ENCODE results near the gene EFNB2. TPM values are rescaled to one million over a fixed set of nuclear protein-coding genes. Genes with fewer than 3 reads are reported as not detected.

The EFNB2 gene
- total and polyA plus RNA-seq, 2 of the 13 experiments (the other 11 are each of a cell fraction or from before 2014, with no cell fraction given), result 0.11 to 0.20 TPM

- ATAC-seq (no peak), FAIRE-seq (no peak), DNase-seq (ENCODE audit: low spot score) (no peak)
- BruUV-seq (replicated peaks), result no TSS peak
- Histone ChIP-seq H3K4me3 (replicated peaks in 1 of 3; ENCODE audit: insufficient read depth in 1 of 3, low read depth in 2 of 3, low read length in 3 of 3) (no peak overlapping the region), H4K20me1 (ENCODE audit: insufficient read depth, low read length) (no peaks in the 10 kb centered on the region), H3K4me1 (ENCODE audit: insufficient read depth, low read length) (no peaks in the 10 kb centered on the region), H3K36me3 (replicated peaks in 1 of 2; ENCODE audit: control insufficient read depth in 1 of 2, insufficient read depth in 2 of 2, low read length in 2 of 2) (no peaks in the 10 kb centered on the region), H3K9ac (ENCODE audit: insufficient read depth, low read depth, low read length) (no peak overlapping the region), H3K27ac (ENCODE audit: extremely low read length, insufficient read depth, low read length) (no peak overlapping the region), H3K4me2 (ENCODE audit: low read depth, low read length) (no peak overlapping the region), H2AFZ (ENCODE audit: low read length) (no peak overlapping the region), H3K79me2 (ENCODE audit: insufficient read depth, low read length) (no peaks in the 10 kb centered on the region), H3K27me3 (ENCODE audit: control insufficient read depth in 1 of 2, insufficient read depth in 2 of 2, low read length in 2 of 2) (peaks cover 0 to 19% of the 10 kb centered on the region in 2 experiments; a peak in 1 of 5 replicates), H3K9me3 (ENCODE audit: low read length) (no peaks in the 10 kb centered on the region)
- ChIA-PET CTCF (ENCODE audit: low intra/inter-chr PET ratio, low total read pairs) (no interaction called here), POLR2A (no interaction called here)
- intact Hi-C loops (cut with micrococcal nuclease; ENCODE audit: unreplicated experiment) (no loop called here), in situ Hi-C loops (cut with HindIII; ENCODE audit: extremely low pct_ligation_motif_present, low pct_unique_long_range_greater_than_20kb) (no loop called here)
- no peak for TF ChIP-seq NCOR1 (IDR thresholded peaks at IDR 0.05; ENCODE audit: borderline replicate concordance, low read length)
- 8% methylated on average over 8 of the region's 8 CpGs for WGBS (ENCODE audit: low lambda C conversion rate)
These were observed 47.4 kb downstream of the EFNB2 start for GRCh38 chr13:106488076-106488475.

DNA sequence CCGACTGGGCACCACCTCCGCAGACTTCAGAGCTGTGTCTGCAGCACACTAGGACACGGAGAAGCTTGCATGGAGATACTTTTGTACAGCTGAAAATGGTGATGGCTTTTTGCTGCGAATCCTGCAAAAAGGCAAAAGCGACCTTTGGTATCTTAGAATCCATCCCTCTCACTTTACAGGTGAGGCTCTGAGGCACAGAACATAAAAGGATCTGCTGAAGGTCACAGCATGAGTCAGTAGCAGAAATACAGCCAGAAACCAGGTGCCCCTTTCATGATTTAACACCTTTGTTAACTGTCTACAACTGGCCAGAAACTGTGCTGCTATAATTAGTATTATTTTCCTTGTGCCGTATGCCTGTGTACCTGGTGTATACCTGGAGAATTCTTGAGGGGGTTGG, 48.3 kb downstream of the EFNB2 start:
- no peak overlapping the region for H3K4me2 ChIP-seq (ENCODE audit: low read depth, low read length)
- H3K27me3 ChIP-seq (ENCODE audit: control insufficient read depth in 1 of 2, insufficient read depth in 2 of 2, low read length in 2 of 2), result peaks cover 0 to 22% of the 10 kb centered on the region in 2 experiments; a peak in 1 of 5 replicates
- H3K4me1 ChIP-seq (ENCODE audit: insufficient read depth, low read length), result no peaks in the 10 kb centered on the region
- no peaks in the 10 kb centered on the region for H3K9me3 ChIP-seq (ENCODE audit: low read length)
- in situ Hi-C loops (cut with HindIII; ENCODE audit: extremely low pct_ligation_motif_present, low pct_unique_long_range_greater_than_20kb) (no loop called here), intact Hi-C loops (cut with micrococcal nuclease; ENCODE audit: unreplicated experiment) (no loop called here)
- no peak overlapping the region for H3K9ac ChIP-seq (ENCODE audit: insufficient read depth, low read depth, low read length)
- no peak overlapping the region for H3K4me3 ChIP-seq (replicated peaks in 1 of 3; ENCODE audit: insufficient read depth in 1 of 3, low read depth in 2 of 3, low read length in 3 of 3)
- H2AFZ ChIP-seq (ENCODE audit: low read length), result no peak overlapping the region
- H3K79me2 ChIP-seq (ENCODE audit: insufficient read depth, low read length), result no peaks in the 10 kb centered on the region
- no TSS peak for BruUV-seq (replicated peaks)
- CTCF ChIA-PET (ENCODE audit: low intra/inter-chr PET ratio, low total read pairs), result no interaction called here
- H3K27ac ChIP-seq (ENCODE audit: extremely low read length, insufficient read depth, low read length), result no peak overlapping the region
- H3K36me3 ChIP-seq (replicated peaks in 1 of 2; ENCODE audit: control insufficient read depth in 1 of 2, insufficient read depth in 2 of 2, low read length in 2 of 2), result no peaks in the 10 kb centered on the region
- TF ChIP-seq ZFP36L1 (CRISPR knock-in tag; IDR thresholded peaks at IDR 0.05) (no peak), ZFP36L2 (CRISPR knock-in tag; IDR thresholded peaks at IDR 0.05) (no peak), MYNN (CRISPR knock-in tag; IDR thresholded peaks at IDR 0.05; ENCODE audit: low read depth) (no peak), NR1H2 (CRISPR knock-in tag; IDR thresholded peaks at IDR 0.05; ENCODE audit: borderline replicate concordance, low read depth) (no peak)
- TF ChIP-seq, protein P1, sequence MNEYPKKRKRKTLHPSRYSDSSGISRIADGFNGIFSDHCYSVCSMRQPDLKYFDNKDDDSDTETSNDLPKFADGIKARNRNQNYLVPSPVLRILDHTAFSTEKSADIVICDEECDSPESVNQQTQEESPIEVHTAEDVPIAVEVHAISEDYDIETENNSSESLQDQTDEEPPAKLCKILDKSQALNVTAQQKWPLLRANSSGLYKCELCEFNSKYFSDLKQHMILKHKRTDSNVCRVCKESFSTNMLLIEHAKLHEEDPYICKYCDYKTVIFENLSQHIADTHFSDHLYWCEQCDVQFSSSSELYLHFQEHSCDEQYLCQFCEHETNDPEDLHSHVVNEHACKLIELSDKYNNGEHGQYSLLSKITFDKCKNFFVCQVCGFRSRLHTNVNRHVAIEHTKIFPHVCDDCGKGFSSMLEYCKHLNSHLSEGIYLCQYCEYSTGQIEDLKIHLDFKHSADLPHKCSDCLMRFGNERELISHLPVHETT (CRISPR knock-in tag; conservative IDR thresholded peaks at IDR 0.05), result no peak
- ATAC-seq, result no peak
- WGBS (ENCODE audit: low lambda C conversion rate), result 29% methylated on average over 6 of the region's 6 CpGs
- no peak for FAIRE-seq
- POLR2A ChIA-PET, result no interaction called here
- no peaks in the 10 kb centered on the region for H4K20me1 ChIP-seq (ENCODE audit: insufficient read depth, low read length)
- DNase-seq (ENCODE audit: low spot score), result no peak
